ENCODE results near the gene SPIN2A. TPM values are rescaled to one million over a fixed set of nuclear protein-coding genes. Genes with fewer than 3 reads are reported as not detected.
"Not testable (repeated sequence)": the region's sequence is repeated elsewhere in the genome, so short reads cannot be mapped to it uniquely, and the experiment has no call there.

SPIN2A gene
- total RNA-seq, 4 donors from 2014 or later: 1.5 to 2.0 (median 1.7) TPM; not detected in 1

DNA sequence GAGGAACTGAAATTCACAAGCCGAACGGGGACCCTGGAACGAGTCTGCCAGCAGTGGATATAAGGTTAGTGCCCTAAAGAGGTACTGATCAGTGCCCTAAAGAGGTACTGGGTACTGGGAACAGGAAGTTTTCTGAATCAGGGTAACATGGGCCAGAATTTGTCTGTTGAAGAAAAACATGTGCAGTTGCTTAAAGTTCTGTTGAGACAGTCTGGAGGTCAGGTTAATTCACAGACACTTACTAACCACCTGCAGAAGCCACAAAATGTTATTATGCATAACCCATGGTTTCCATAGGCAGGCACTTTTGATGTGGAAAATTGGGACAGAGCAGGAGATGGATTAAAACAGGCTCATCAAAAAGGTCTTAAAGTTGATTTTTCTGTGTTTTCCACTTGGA lies 33.7 kb downstream of the SPIN2A start:
- Histone ChIP-seq H3K27ac (no peak overlapping the region), H3K9me3 (peaks cover 0 to 11% (median 4%) of the 10 kb centered on the region in 4 donors), H3K4me3 (no peak overlapping the region), H3K36me3 (peaks cover 0 to 25% (median 0%) of the 10 kb centered on the region in 3 donors), H3K27me3 (no peaks in the 10 kb centered on the region), H3K4me1 (no peaks in the 10 kb centered on the region)
- WGBS, 2 donors: 82 to 83% methylated on average over 3 of the region's 3 CpGs
- DNase-seq (ENCODE audit: low spot score in 2 of 2): no peak
- no peak for TF ChIP-seq POLR2A (IDR thresholded peaks at IDR 0.05)
- TF ChIP-seq, protein P1, sequence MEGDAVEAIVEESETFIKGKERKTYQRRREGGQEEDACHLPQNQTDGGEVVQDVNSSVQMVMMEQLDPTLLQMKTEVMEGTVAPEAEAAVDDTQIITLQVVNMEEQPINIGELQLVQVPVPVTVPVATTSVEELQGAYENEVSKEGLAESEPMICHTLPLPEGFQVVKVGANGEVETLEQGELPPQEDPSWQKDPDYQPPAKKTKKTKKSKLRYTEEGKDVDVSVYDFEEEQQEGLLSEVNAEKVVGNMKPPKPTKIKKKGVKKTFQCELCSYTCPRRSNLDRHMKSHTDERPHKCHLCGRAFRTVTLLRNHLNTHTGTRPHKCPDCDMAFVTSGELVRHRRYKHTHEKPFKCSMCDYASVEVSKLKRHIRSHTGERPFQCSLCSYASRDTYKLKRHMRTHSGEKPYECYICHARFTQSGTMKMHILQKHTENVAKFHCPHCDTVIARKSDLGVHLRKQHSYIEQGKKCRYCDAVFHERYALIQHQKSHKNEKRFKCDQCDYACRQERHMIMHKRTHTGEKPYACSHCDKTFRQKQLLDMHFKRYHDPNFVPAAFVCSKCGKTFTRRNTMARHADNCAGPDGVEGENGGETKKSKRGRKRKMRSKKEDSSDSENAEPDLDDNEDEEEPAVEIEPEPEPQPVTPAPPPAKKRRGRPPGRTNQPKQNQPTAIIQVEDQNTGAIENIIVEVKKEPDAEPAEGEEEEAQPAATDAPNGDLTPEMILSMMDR (IDR thresholded peaks at IDR 0.05): no peak
- no peak for TF ChIP-seq EP300 (IDR thresholded peaks at IDR 0.05)

DNA sequence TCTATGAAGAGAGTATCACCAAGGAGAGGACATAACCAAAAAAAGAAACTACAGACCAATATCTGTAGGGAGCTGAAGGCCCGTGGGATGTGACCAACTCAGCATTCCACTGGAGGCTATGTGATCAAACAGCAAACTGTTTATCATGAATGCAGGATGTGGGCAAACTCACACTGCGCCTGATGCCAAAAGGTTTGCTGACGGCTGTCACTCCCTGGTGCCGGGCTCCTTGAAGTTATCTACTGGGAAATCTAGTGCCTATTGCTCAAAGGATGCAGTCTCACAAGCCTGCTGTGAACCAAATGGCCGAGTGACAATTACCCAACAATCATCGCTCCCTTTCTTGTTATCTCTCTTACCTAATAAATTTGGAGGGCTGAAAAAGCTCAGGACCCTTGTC lies 34.3 kb downstream of the SPIN2A start:
- H3K27me3 ChIP-seq; DNase-seq (ENCODE audit: low spot score in 2 of 2); H3K4me1 ChIP-seq; H3K27ac ChIP-seq; H3K4me3 ChIP-seq: not testable (repeated sequence)
- 80 to 82% methylated on average over 6 of the region's 6 CpGs for WGBS, 2 donors
- peaks cover 0 to 28% (median 0%) of the 10 kb centered on the region in 3 donors for H3K36me3 ChIP-seq
- H3K9me3 ChIP-seq: peaks cover 0 to 11% (median 4%) of the 10 kb centered on the region in 4 donors

Other genes starting within 250 kb of the SPIN2A start
- gene SPIN3, start 141.9 kb downstream of the SPIN2A start, total RNA-seq: 10 to 100 TPM; 12.7 to 20.1 (median 16.4) TPM
- 10 to 100 TPM in 2 of 4 donors, 1 to 10 TPM in 2; 5.5 to 18.1 (median 10.7) TPM for gene SPIN2B, start 15.8 kb downstream of the SPIN2A start, total RNA-seq
- under 1 TPM in 3 of 4 donors, not detected in 1; 0.22 to 0.90 (median 0.59) TPM for gene FAAH2, start 149.3 kb upstream of the SPIN2A start, total RNA-seq